ENCODE results near the gene EIPR1. TPM values are rescaled to one million over a fixed set of nuclear protein-coding genes. Genes with fewer than 3 reads are reported as not detected.

EIPR1 gene
- total and polyA plus RNA-seq, 8 donors: 4.3 to 12.5 (median 6.4) TPM

DNA sequence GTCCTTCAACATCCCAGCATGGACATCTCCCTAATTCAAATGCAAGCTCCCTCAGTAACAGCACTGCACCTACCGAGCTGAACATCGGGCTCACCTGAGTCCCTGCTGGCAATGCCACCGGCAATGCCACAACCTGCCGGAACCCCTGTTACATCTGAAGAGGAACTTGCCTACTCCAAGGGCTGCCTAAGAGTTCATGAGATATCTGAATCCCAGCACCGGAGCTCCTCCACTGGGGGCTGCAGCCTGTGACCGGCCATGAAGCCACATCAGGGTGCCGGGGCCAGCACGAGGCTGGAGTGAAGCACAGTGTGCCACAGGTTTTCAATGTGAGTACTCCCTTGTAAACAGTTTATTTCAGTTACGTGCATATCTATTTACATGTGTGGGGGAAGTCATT lies 152.9 kb downstream of the EIPR1 start:
- H3K27me3 ChIP-seq: no peaks in the 10 kb centered on the region
- no peaks in the 10 kb centered on the region for H3K36me3 ChIP-seq
- intact Hi-C loops (cut with DNase I): no loop called here
- DNase-seq (no peak), FAIRE-seq (no peak), ATAC-seq (no peak)
- no peak overlapping the region for H3K4me3 ChIP-seq
- WGBS, 2 donors: 87 to 88% methylated on average over 9 of the region's 9 CpGs
- no peak overlapping the region for H3K27ac ChIP-seq
- TF ChIP-seq, protein P1, sequence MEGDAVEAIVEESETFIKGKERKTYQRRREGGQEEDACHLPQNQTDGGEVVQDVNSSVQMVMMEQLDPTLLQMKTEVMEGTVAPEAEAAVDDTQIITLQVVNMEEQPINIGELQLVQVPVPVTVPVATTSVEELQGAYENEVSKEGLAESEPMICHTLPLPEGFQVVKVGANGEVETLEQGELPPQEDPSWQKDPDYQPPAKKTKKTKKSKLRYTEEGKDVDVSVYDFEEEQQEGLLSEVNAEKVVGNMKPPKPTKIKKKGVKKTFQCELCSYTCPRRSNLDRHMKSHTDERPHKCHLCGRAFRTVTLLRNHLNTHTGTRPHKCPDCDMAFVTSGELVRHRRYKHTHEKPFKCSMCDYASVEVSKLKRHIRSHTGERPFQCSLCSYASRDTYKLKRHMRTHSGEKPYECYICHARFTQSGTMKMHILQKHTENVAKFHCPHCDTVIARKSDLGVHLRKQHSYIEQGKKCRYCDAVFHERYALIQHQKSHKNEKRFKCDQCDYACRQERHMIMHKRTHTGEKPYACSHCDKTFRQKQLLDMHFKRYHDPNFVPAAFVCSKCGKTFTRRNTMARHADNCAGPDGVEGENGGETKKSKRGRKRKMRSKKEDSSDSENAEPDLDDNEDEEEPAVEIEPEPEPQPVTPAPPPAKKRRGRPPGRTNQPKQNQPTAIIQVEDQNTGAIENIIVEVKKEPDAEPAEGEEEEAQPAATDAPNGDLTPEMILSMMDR (IDR thresholded peaks at IDR 0.05): no peak
- H3K9me3 ChIP-seq: peaks cover 0 to 4% (median 0%) of the 10 kb centered on the region in 4 donors
- no peaks in the 10 kb centered on the region for H3K4me1 ChIP-seq

DNA sequence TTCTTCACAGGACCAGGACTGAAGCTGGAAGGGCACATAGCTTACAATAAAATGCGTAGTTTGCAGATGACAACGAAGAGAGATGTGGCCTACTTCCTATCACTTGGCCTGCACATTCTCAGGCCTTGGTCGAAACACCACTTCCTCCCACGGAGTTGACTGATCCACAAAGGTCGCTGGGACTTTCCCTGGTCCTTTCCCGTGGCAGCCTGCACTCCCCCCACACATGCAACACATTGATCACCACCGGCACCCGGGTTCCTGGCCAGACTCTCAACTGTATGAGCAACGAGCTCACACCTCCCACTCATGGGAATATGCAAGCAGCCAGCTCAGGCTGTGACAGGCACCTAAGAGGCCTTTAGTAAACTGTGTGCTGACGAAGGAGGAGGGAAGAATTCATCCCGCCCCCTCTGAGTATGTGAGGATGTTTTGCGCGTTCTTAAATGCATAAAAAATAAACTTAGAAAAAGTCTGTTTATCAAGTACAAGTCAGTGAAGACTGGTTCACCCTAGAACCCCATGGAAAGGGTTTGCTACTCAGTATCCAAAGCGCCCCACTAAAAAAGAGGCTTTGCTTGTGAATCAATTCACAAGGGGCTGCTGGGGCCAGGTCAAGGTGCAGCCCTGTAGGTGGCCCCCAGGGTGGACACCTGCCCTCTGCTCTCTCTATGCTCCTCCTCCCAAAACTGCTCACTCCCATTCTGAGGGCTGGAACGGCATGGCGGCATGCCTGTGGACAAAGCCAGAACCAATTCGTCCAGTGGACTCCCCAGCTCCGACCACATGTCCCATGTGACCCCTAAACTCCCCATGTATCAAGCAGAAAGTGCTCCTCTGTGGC lies 154.3 kb downstream of the EIPR1 start:
- H3K9me3 ChIP-seq: no peaks in the 10 kb centered on the region
- TF ChIP-seq, protein P1 (IDR thresholded peaks at IDR 0.05): no peak
- ATAC-seq (peak in 1 of 4 donors; percentile 21), FAIRE-seq (no peak), DNase-seq (no peak)
- H3K4me1 ChIP-seq: no peaks in the 10 kb centered on the region
- no peaks in the 10 kb centered on the region for H3K36me3 ChIP-seq
- intact Hi-C loops (cut with DNase I): no loop called here
- H3K27ac ChIP-seq: no peak overlapping the region
- 89 to 90% methylated on average over 18 of the region's 18 CpGs for WGBS, 2 donors
- H3K27me3 ChIP-seq: no peaks in the 10 kb centered on the region
- no peak overlapping the region for H3K4me3 ChIP-seq

DNA sequence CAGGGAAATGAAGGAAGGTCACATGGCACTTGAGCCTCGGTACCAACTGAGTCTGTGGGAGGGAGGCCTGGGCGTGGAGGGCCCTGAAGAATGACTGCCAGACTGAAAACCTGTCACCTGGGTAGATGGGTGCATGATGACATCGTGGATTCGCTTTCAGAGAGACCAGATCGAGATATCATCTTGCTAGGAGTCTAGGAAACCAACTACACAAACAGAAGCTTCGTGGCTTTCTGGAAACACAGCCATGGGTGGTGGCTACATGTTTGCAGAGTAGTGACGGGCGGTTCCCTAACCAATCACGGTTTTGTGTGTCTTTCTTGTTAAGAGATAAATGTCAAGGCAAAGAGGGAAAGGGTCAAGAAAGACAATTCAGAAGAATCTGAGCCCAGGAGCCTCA lies 155.0 kb downstream of the EIPR1 start:
- no peak for FAIRE-seq
- Histone ChIP-seq H3K9me3 (no peaks in the 10 kb centered on the region), H3K4me3 (no peak overlapping the region), H3K27ac (no peak overlapping the region), H3K36me3 (no peaks in the 10 kb centered on the region), H3K27me3 (no peaks in the 10 kb centered on the region), H3K4me1 (no peaks in the 10 kb centered on the region)
- DNase-seq: no peak
- TF ChIP-seq, protein P1 (IDR thresholded peaks at IDR 0.05): no peak
- ATAC-seq: no peak
- intact Hi-C loops (cut with DNase I): no loop called here
- WGBS, 2 donors: 83 to 89% methylated on average over 9 of the region's 9 CpGs

DNA sequence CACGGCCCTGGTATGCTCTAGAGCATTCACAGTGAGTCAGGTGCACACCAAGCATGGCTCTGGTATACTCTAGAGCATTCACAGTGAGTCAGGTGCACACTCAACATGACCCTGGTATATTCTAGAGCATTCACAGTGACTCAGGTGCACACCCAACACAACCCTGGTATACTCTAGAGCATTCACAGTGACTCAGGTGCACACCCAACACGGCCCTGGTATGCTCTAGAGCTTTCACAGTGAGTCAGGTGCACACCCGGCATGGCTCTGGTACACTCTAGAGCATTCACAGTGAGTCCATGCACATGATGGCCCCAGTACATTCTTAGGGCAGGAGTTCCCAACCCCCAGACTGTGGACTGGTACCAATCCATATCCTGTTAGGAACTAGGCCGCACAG lies 158.1 kb downstream of the EIPR1 start:
- no peak overlapping the region for H3K4me3 ChIP-seq
- ATAC-seq: no peak
- H3K27me3 ChIP-seq: no peaks in the 10 kb centered on the region
- FAIRE-seq: no peak
- H3K4me1 ChIP-seq: no peaks in the 10 kb centered on the region
- no peak overlapping the region for H3K27ac ChIP-seq
- no peaks in the 10 kb centered on the region for H3K9me3 ChIP-seq
- TF ChIP-seq, protein P1 (IDR thresholded peaks at IDR 0.05): no peak
- WGBS, 2 donors: 96 to 98% methylated on average over 4 of the region's 4 CpGs
- intact Hi-C loops (cut with DNase I): no loop called here
- no peaks in the 10 kb centered on the region for H3K36me3 ChIP-seq
- no peak for DNase-seq

DNA sequence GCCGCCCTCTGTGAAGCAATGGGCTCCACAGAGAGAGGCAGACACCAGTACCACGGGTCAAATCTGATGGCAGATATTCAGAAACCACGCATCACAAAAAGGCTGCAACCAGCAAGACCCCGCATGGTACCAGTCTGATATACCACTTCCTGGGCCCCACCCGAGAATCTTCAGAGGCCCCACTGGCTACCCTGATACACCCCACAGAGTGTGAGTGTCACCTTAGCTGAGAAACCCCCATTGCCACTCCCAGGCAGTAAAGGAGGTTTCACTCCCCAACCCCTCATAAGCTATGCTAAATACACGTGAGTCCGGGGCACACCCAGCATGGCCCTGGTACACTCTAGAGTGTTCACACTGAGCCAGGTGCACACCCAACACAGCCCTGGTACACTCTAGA lies 160.0 kb downstream of the EIPR1 start:
- no peak overlapping the region for H3K27ac ChIP-seq
- TF ChIP-seq, protein P1 (IDR thresholded peaks at IDR 0.05): no peak
- intact Hi-C loops (cut with DNase I): no loop called here
- FAIRE-seq (no peak), ATAC-seq (no peak), DNase-seq (no peak)
- no peaks in the 10 kb centered on the region for H3K36me3 ChIP-seq
- WGBS, 2 donors: 81 to 85% methylated on average over 7 of the region's 7 CpGs
- no peaks in the 10 kb centered on the region for H3K9me3 ChIP-seq
- H3K4me3 ChIP-seq: no peak overlapping the region
- H3K4me1 ChIP-seq: no peaks in the 10 kb centered on the region
- H3K27me3 ChIP-seq: no peaks in the 10 kb centered on the region

Data from pancreas (tissue), 10 donors.